Panc1 (cell line): ENCODE results near the gene CLIP1. TPM values are rescaled to one million over a fixed set of nuclear protein-coding genes. Genes with fewer than 3 reads are reported as not detected.

Experiments
- ATAC-seq: fragments of 200-7000 bp; cut with Tn5 transposase; 2 replicates; pipeline ENCODE4 v1.9.1; 2020; ENCODE audit warnings: mild to moderate bottlenecking, moderate library complexity
- BruUV-seq: library from RNA; stranded (reverse); fragments of 400-500 nt; replicated peaks from 2 replicates; lab custom pipeline; 2021; lab: Mats Ljungman, UMichigan
- CTCF ChIA-PET: fragments of 300-600 bp; sonication (Branson Sonifier 250); formaldehyde crosslinking; loops from one replicate; lab custom pipeline; 2022; ENCODE audit warnings: antibody characterized with exemption; lab: Charles Lee
- POLR2A ChIA-PET: fragments of 300-600 bp; sonication (Branson Sonifier 250); formaldehyde crosslinking; loops from one replicate; lab custom pipeline; 2022; ENCODE audit warnings: antibody characterized with exemption; lab: Charles Lee
- DNase-seq: peaks from one replicate; pipeline ENCODE4 v3.0.0-alpha.2; 2010; ENCODE audit warnings: low read depth, low spot score
- H3K27ac ChIP-seq: 2 replicates; pipeline ENCODE4 v1.5.1; 2011; ENCODE audit warnings: mild to moderate bottlenecking, low read length, inconsistent platforms
- H3K27me3 ChIP-seq: fragments of 200-500 bp; sonication (Bioruptor generic); 2 replicates; pipeline ENCODE4 v1.6.0; 2014; ENCODE audit warnings: low read length, inconsistent platforms; ENCODE audit not compliant: control insufficient read depth, insufficient read depth
- H3K36me3 ChIP-seq: fragments of 200-500 bp; sonication (Bioruptor generic); 2 replicates; pipeline ENCODE4 v1.5.1; 2014; ENCODE audit warnings: inconsistent platforms, mild to moderate bottlenecking, low read length, moderate library complexity; ENCODE audit not compliant: control insufficient read depth, insufficient read depth
- H3K4me1 ChIP-seq: 2 replicates; pipeline ENCODE4 v1.5.1; 2011; ENCODE audit warnings: inconsistent platforms, mild to moderate bottlenecking, low read length, moderate library complexity; ENCODE audit not compliant: control insufficient read depth, insufficient read depth
- H3K4me3 ChIP-seq, 2 experiments: 2 replicates each; pipeline ENCODE4 v1.5.1; 2011 to 2012; ENCODE audit warnings: low read depth in 2 of 2, low read length in 2 of 2, mild to moderate bottlenecking in 2 of 2, inconsistent platforms in 1 of 2, moderate library complexity in 1 of 2
- H3K9me3 ChIP-seq: fragments of 200-500 bp; sonication (Bioruptor generic); 2 replicates; pipeline ENCODE4 v1.5.1; 2014; ENCODE audit warnings: low read depth, mild to moderate bottlenecking, inconsistent platforms, low read length, moderate library complexity; ENCODE audit not compliant: control insufficient read depth, insufficient read depth
- CTCF ChIP-seq: fragments of 450-650 bp; IDR thresholded peaks from 2 replicates; pipeline ENCODE4 v1.5.1; 2017; ENCODE audit warnings: mild to moderate bottlenecking
- POLR2AphosphoS5 ChIP-seq: IDR thresholded peaks from 2 replicates; pipeline ENCODE4 v1.6.1; 2012; ENCODE audit warnings: mild to moderate bottlenecking, low read depth, low read length, moderate library complexity
- REST ChIP-seq, 2 experiments: IDR thresholded peaks; 2 replicates each; pipeline ENCODE4 v1.6.1; 2011 to 2012; ENCODE audit warnings: low read depth in 2 of 2, control low read depth in 1 of 2, low read length in 1 of 2, mild to moderate bottlenecking in 1 of 2, moderate library complexity in 1 of 2; ENCODE audit not compliant: insufficient read depth in 1 of 2
- SIN3A ChIP-seq: IDR thresholded peaks from 2 replicates; pipeline ENCODE4 v1.6.1; 2012; ENCODE audit warnings: low read depth, mild to moderate bottlenecking, low read length, moderate library complexity, borderline replicate concordance; ENCODE audit not compliant: insufficient read depth
- TCF7L2 ChIP-seq: IDR thresholded peaks from 2 replicates; pipeline ENCODE4 v1.6.1; 2011; ENCODE audit warnings: mild to moderate bottlenecking, low read depth, low read length, inconsistent platforms
- in situ Hi-C: cut with HindIII; loops from 2 replicates; pipeline ENCODE4 v1.10.0; 2016; ENCODE audit warnings: low sequenced_read_pairs, low pct_unique_long_range_greater_than_20kb
- intact Hi-C: fragments of 100-400 bp; cut with micrococcal nuclease; formaldehyde crosslinking; loops from one replicate; pipeline ENCODE4 v1.10.0; 2022; ENCODE audit not compliant: unreplicated experiment
- total RNA-seq: library from RNA; stranded (reverse); gene quantifications from one replicate; pipeline ENCODE4 v1.2.1, GENCODE V29; 2021; ENCODE audit not compliant: unreplicated experiment

CLIP1 gene
- total RNA-seq, 1 experiment from 2014 or later: 117 TPM

GRCh38 chr12:122423258-122424165 lies 1.0 kb upstream of the CLIP1 start:
- DNase-seq: no peak

More at GRCh38 chr12:122423258-122424165, 1.0 kb upstream of the CLIP1 start:
- Histone ChIP-seq H3K4me3 (peak overlapping the region; percentile 78 to 87), H3K27ac (peak overlapping the region; percentile 99), H3K27me3 (no peaks in the 10 kb centered on the region), H3K4me1 (peaks cover 28% of the 10 kb centered on the region), H3K36me3 (no peaks in the 10 kb centered on the region; the same call in 1 of the 2 replicates), H3K9me3 (no peaks in the 10 kb centered on the region)
- BruUV-seq: TSS peak; percentile 88
- CTCF ChIA-PET: interaction anchor here (0.7 to 1.3 kb wide), 2 partner anchors 48 to 67 kb away, joined by 4 read pairs; no protein-coding TSS in a partner anchor
- no peak for TF ChIP-seq CTCF
- no peak for TF ChIP-seq REST (IDR thresholded peaks at IDR 0.05; ENCODE audit: insufficient read depth in 1 of 2, low read depth in 2 of 2, low read length in 1 of 2)
- 0 out of 2 replicates have a peak, but pooled peaks have one; percentile 26 for TF ChIP-seq SIN3A
- 0 out of 2 replicates have a peak, but pooled peaks have one; percentile 32 for TF ChIP-seq POLR2AphosphoS5
- TF ChIP-seq TCF7L2: 0 out of 2 replicates have a peak, but pooled peaks have one; percentile 33
- intact Hi-C loops (no loop called here), in situ Hi-C loops (no loop called here)
- peak; percentile 53 for ATAC-seq
- POLR2A ChIA-PET: interaction anchor here (0.6 kb wide), 1 partner anchor 25 kb away, joined by 7 read pairs; no protein-coding TSS in a partner anchor
